ENCODE measurements around the gene DSTYK. TPM values are rescaled to one million over a fixed set of nuclear protein-coding genes. Genes with fewer than 3 reads are reported as not detected.

The DSTYK gene
- total RNA-seq, 2 experiments from 2014 or later: 10.9 to 11.5 TPM

DNA sequence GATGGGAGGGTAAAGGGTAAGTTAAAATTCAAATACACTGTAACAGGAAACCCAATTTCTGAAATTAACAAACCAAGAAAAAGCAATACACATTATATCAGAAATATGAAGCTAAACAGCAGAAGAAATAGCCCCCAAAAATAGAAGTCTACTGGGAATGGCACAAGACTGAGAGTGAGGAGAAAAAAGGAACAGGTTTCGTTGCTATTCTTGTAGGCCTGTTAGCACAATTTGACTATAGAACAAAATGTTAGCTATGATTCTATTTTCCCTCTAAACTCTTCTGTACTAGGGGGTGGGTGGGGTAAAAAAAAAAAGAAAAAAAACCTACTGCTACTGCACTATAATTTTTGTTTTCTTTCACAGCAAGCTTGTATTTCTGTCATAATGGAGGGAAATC lies 102.2 kb downstream of the DSTYK start:
- no peak overlapping the region for H3K4me3 Mint-ChIP-seq
- no peaks in the 10 kb centered on the region for H3K27me3 Mint-ChIP-seq (ENCODE audit: low read depth)
- intact Hi-C loops (cut with micrococcal nuclease): loop anchor here (2.0 kb wide), 1 partner anchor 16 kb away; no protein-coding TSS in a partner anchor
- CTCF ChIA-PET: interaction anchor here (1.2 to 1.8 kb wide), 5 partner anchors 11 to 147 kb away, joined by 3 to 7 read pairs (median 4); no protein-coding TSS in a partner anchor
- peaks cover 5% of the 10 kb centered on the region for H3K4me1 Mint-ChIP-seq (ENCODE audit: low read depth)
- H3K9me3 Mint-ChIP-seq: no peaks in the 10 kb centered on the region
- peaks cover 25% of the 10 kb centered on the region for H3K36me3 Mint-ChIP-seq (ENCODE audit: low read depth)
- DNase-seq: no peak
- H3K27ac Mint-ChIP-seq: no peak overlapping the region

DNA sequence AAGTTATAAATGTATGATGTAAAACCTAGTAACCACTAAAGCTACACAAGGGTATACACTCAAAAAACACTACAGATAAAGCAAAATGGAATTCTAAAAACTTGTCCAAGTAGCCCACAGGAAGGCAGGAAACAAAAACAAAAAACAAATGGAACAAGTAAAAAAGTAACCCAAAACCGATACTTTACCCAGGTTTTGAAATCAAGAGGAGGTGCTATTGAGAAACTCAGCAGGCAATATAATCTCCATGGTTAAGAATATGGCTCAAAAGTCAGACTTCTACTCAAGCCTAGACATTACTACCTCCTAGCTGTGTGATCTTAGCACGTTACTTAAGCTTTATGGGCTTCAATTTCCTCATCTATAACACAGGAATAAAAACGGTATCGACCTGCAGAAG lies 103.0 kb downstream of the DSTYK start:
- Mint-ChIP-seq H3K27me3 (ENCODE audit: low read depth) (no peaks in the 10 kb centered on the region), H3K4me1 (ENCODE audit: low read depth) (peaks cover 5% of the 10 kb centered on the region), H3K9me3 (no peaks in the 10 kb centered on the region), H3K36me3 (ENCODE audit: low read depth) (peaks cover 32% of the 10 kb centered on the region), H3K4me3 (no peak overlapping the region), H3K27ac (no peak overlapping the region)
- no peak for DNase-seq
- intact Hi-C loops (cut with micrococcal nuclease): loop anchor here (2.0 kb wide), 1 partner anchor 16 kb away; no protein-coding TSS in a partner anchor
- CTCF ChIA-PET: interaction anchor here (1.7 to 1.8 kb wide), 2 partner anchors 47 to 148 kb away, joined by 4 to 5 read pairs; no protein-coding TSS in a partner anchor

DNA sequence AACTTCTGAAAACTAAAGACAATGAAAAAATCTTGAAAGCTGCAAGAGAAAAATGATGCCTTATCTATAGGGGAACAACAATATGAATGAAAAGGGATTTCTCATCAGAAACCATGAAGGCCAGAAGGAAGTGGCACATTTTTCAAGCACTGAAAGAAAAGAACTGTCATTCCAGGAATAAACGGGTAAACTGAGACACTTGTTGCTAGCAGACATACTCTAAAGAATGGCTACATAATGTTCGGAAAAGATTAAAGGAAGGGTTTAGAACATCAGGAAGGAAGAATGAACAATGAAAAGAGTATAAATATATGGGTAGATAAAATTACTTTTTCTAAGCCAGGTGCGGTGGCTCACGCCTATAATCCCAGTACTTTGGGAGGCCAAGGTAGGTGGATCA lies 104.2 kb downstream of the DSTYK start:
- CTCF ChIA-PET: no interaction called here
- no peaks in the 10 kb centered on the region for H3K9me3 Mint-ChIP-seq
- intact Hi-C loops (cut with micrococcal nuclease): no loop called here

DNA sequence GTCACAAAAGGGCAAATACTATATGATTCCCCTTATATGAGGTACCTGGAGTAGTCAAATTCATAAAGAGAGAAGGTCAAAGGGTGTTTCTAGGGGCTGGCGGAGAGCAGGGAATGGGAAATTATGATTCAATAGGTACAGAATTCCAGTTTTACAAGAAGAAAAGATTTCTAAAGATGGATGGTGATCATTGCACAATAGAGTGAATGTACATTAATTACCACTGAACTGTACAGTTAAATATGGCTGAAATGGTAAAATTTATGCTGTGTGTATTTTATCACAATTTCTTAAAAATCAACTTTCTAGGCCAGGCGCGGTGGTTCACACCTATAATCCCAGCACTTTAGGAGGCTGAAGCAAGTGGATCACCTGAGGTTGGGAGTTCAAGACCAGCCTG lies 109.1 kb downstream of the DSTYK start:
- Mint-ChIP-seq H3K36me3 (ENCODE audit: low read depth) (peaks cover 48% of the 10 kb centered on the region), H3K9me3 (no peaks in the 10 kb centered on the region), H3K4me3 (no peak overlapping the region), H3K27ac (no peak overlapping the region), H3K4me1 (ENCODE audit: low read depth) (no peaks in the 10 kb centered on the region), H3K27me3 (ENCODE audit: low read depth) (no peaks in the 10 kb centered on the region)
- intact Hi-C loops (cut with micrococcal nuclease): no loop called here
- DNase-seq: no peak
- CTCF ChIA-PET: interaction anchor here (0.7 kb wide), 1 partner anchor 874 kb away, joined by 4 read pairs; no protein-coding TSS in a partner anchor

More for the DNA sequence above, 104.2 kb downstream of the DSTYK start:
- H3K36me3 Mint-ChIP-seq (ENCODE audit: low read depth): peaks cover 35% of the 10 kb centered on the region
- no peak for DNase-seq
- H3K4me1 Mint-ChIP-seq (ENCODE audit: low read depth): peaks cover 5% of the 10 kb centered on the region
- no peak overlapping the region for H3K27ac Mint-ChIP-seq
- H3K27me3 Mint-ChIP-seq (ENCODE audit: low read depth): no peaks in the 10 kb centered on the region
- no peak overlapping the region for H3K4me3 Mint-ChIP-seq

- intact Hi-C loops (cut with micrococcal nuclease): no loop called here
- DNase-seq: no peak
- H3K27ac Mint-ChIP-seq: no peak overlapping the region
- no peaks in the 10 kb centered on the region for H3K27me3 Mint-ChIP-seq (ENCODE audit: low read depth)
- no peaks in the 10 kb centered on the region for H3K9me3 Mint-ChIP-seq
- peaks cover 41% of the 10 kb centered on the region for H3K36me3 Mint-ChIP-seq (ENCODE audit: low read depth)
- no peak overlapping the region for H3K4me3 Mint-ChIP-seq
- no peaks in the 10 kb centered on the region for H3K4me1 Mint-ChIP-seq (ENCODE audit: low read depth)
- CTCF ChIA-PET: interaction anchor here (0.5 to 2.0 kb wide), 2 partner anchors 11 to 76 kb away, joined by 3 to 7 read pairs; no protein-coding TSS in a partner anchor
Measured at GRCh38 chr1:205098242-205098641, 113.3 kb downstream of the DSTYK start.

- Mint-ChIP-seq H3K36me3 (ENCODE audit: low read depth) (peaks cover 38% of the 10 kb centered on the region), H3K4me3 (no peak overlapping the region), H3K27me3 (ENCODE audit: low read depth) (no peaks in the 10 kb centered on the region), H3K27ac (no peak overlapping the region), H3K4me1 (ENCODE audit: low read depth) (no peaks in the 10 kb centered on the region), H3K9me3 (no peaks in the 10 kb centered on the region)
- intact Hi-C loops (cut with micrococcal nuclease): no loop called here
- CTCF ChIA-PET: no interaction called here
- DNase-seq: no peak
Measured at GRCh38 chr1:205095422-205095821, 116.1 kb downstream of the DSTYK start.

Other genes starting within 250 kb of the DSTYK start
- not detected for gene CNTN2, start 168.5 kb downstream of the DSTYK start, total RNA-seq
- gene TMEM81, start 127.2 kb downstream of the DSTYK start, total RNA-seq: 1 to 10 TPM; 3.7 to 3.9 TPM
- gene RBBP5, start 89.7 kb downstream of the DSTYK start, total RNA-seq: 10 to 100 TPM; 26.0 to 27.5 TPM
- gene TMCC2, start 16.2 kb upstream of the DSTYK start, total RNA-seq: 10 to 100 TPM; 42.5 to 44.8 TPM
- gene NUAK2, start 110.0 kb upstream of the DSTYK start, total RNA-seq: 10 to 100 TPM; 11.2 to 12.2 TPM
- not detected for gene KLHDC8A, start 145.2 kb upstream of the DSTYK start, total RNA-seq
- under 1 TPM in 1 of 2 experiments, not detected in 1; 0.79 TPM for gene LEMD1, start 210.4 kb upstream of the DSTYK start, total RNA-seq
- gene BLACAT1, start 244.3 kb upstream of the DSTYK start, total RNA-seq: under 1 TPM; 0.14 to 0.30 TPM

Data from activated naive CD4-positive, alpha-beta T cell treated with anti-CD3 and anti-CD28 coated beads for 36 hours (primary cell).